WTC11 (cell line): ENCODE results near the gene KAZN. TPM values are rescaled to one million over a fixed set of nuclear protein-coding genes. Genes with fewer than 3 reads are reported as not detected.

Source experiments
- ATAC-seq: fragments of 200-7000 bp; cut with Tn5 transposase; 2 replicates; pipeline ENCODE4 v1.10.0; 2021; ENCODE audit warnings: mild to moderate bottlenecking, moderate library complexity
- CTCF ChIA-PET: fragments of 300-600 bp; sonication (Branson Sonifier 250); formaldehyde crosslinking; loops from one replicate; lab custom pipeline; 2021; ENCODE audit warnings: antibody characterized with exemption; lab: Charles Lee
- POLR2A ChIA-PET: fragments of 350-600 bp; sonication (Branson Sonifier 250); formaldehyde crosslinking; loops from one replicate; lab custom pipeline; 2021; ENCODE audit warnings: antibody characterized with exemption; lab: Charles Lee
- DNase-seq: peaks from one replicate; pipeline ENCODE4 v3.0.0; 2021; ENCODE audit warnings: low spot score
- H3K27ac Mint-ChIP-seq: 2 replicates; pipeline ENCODE4 v1.8.0; 2021; ENCODE audit warnings: mixed read lengths
- H3K27me3 Mint-ChIP-seq: 2 replicates; pipeline ENCODE4 v1.8.0; 2021; ENCODE audit warnings: low read depth, mild to moderate bottlenecking, moderate library complexity, mixed read lengths
- H3K36me3 Mint-ChIP-seq: 2 replicates; pipeline ENCODE4 v1.8.0; 2021; ENCODE audit warnings: mixed read lengths
- H3K4me1 Mint-ChIP-seq: 2 replicates; pipeline ENCODE4 v1.8.0; 2022; ENCODE audit warnings: mixed read lengths
- H3K4me3 Mint-ChIP-seq: 2 replicates; pipeline ENCODE4 v1.8.0; 2021; ENCODE audit warnings: mild to moderate bottlenecking, moderate library complexity, mixed read lengths
- H3K9me3 Mint-ChIP-seq: 2 replicates; pipeline ENCODE4 v1.8.0; 2021; ENCODE audit warnings: mixed read lengths
- AR ChIP-seq: fragments of 250-450 bp; sonication (Bioruptor Pico); IDR thresholded peaks from 2 replicates; pipeline ENCODE4 v1.9.0; 2021; ENCODE audit warnings: mild to moderate bottlenecking
- ATF1 ChIP-seq: sonication (generic); formaldehyde crosslinking; IDR thresholded peaks from 2 replicates; pipeline ENCODE4 v1.8.1; 2023; ENCODE audit warnings: mild to moderate bottlenecking, moderate library complexity, missing genetic modification reagents
- ATF6 ChIP-seq: sonication (generic); formaldehyde crosslinking; IDR thresholded peaks from 2 replicates; pipeline ENCODE4 v1.8.1; 2023; ENCODE audit warnings: mild to moderate bottlenecking, missing genetic modification reagents
- CTCF ChIP-seq: fragments of 200-600 bp; IDR thresholded peaks from 2 replicates; pipeline ENCODE4 v1.8.0; 2022; ENCODE audit warnings: antibody characterized with exemption
- ELF4 ChIP-seq: sonication (generic); formaldehyde crosslinking; IDR thresholded peaks from 2 replicates; pipeline ENCODE4 v1.8.1; 2022; ENCODE audit warnings: low read depth, mild to moderate bottlenecking, moderate library complexity, missing genetic modification reagents
- GRHL2 ChIP-seq: fragments of 250-450 bp; sonication (Bioruptor Pico); IDR thresholded peaks from 2 replicates; pipeline ENCODE4 v1.8.0; 2022; ENCODE audit warnings: mild to moderate bottlenecking, moderate library complexity; ENCODE audit not compliant: insufficient replicate concordance, severe bottlenecking
- HMGXB4 ChIP-seq: sonication (generic); formaldehyde crosslinking; IDR thresholded peaks from 2 replicates; pipeline ENCODE4 v1.8.1; 2023; ENCODE audit warnings: mild to moderate bottlenecking, moderate library complexity, missing genetic modification reagents
- KAT7 ChIP-seq: sonication (generic); formaldehyde crosslinking; IDR thresholded peaks from 2 replicates; pipeline ENCODE4 v1.8.1; 2023; ENCODE audit warnings: missing genetic modification reagents, mild to moderate bottlenecking, borderline replicate concordance
- OVOL2 ChIP-seq: fragments of 250-450 bp; sonication (Bioruptor Pico); IDR thresholded peaks from 2 replicates; pipeline ENCODE4 v1.9.0; 2021; ENCODE audit warnings: mild to moderate bottlenecking, borderline replicate concordance
- PREB ChIP-seq: sonication (generic); formaldehyde crosslinking; IDR thresholded peaks from 2 replicates; pipeline ENCODE4 v1.8.1; 2022; ENCODE audit warnings: mild to moderate bottlenecking, missing genetic modification reagents, moderate library complexity, borderline replicate concordance
- RORB ChIP-seq: fragments of 250-450 bp; sonication (Bioruptor Pico); IDR thresholded peaks from 2 replicates; pipeline ENCODE4 v1.9.0; 2021; ENCODE audit warnings: mild to moderate bottlenecking
- SMAD4 ChIP-seq: sonication (generic); formaldehyde crosslinking; IDR thresholded peaks from 2 replicates; pipeline ENCODE4 v1.8.0; 2022; ENCODE audit warnings: mild to moderate bottlenecking, missing genetic modification reagents
- STAT6 ChIP-seq: sonication (generic); formaldehyde crosslinking; conservative IDR thresholded peaks from 2 replicates; pipeline ENCODE4 v1.8.1; 2023; ENCODE audit warnings: mild to moderate bottlenecking, low read depth, missing genetic modification reagents, moderate library complexity
- ZMAT4 ChIP-seq: fragments of 250-450 bp; sonication (Bioruptor Pico); IDR thresholded peaks from 2 replicates; pipeline ENCODE4 v1.9.0; 2021; ENCODE audit warnings: mild to moderate bottlenecking
- ZNF281 ChIP-seq: sonication (generic); formaldehyde crosslinking; IDR thresholded peaks from 2 replicates; pipeline ENCODE4 v1.8.0; 2023; ENCODE audit warnings: mild to moderate bottlenecking, missing genetic modification reagents
- ZNF423 ChIP-seq: fragments of 250-450 bp; sonication (Bioruptor Pico); IDR thresholded peaks from 2 replicates; pipeline ENCODE4 v2.1.2; 2022; ENCODE audit warnings: mild to moderate bottlenecking, moderate library complexity
- ZNF425 ChIP-seq: fragments of 250-450 bp; sonication (Bioruptor Pico); conservative IDR thresholded peaks from 2 replicates; pipeline ENCODE4 v1.9.0; 2021; ENCODE audit warnings: mild to moderate bottlenecking
- total RNA-seq: library from RNA; stranded (reverse); gene quantifications from 3 replicates; pipeline ENCODE4 v1.2.3, GENCODE V29; 2021

The KAZN gene
- total RNA-seq, 1 experiment from 2014 or later, result 19.9 TPM

GRCh38 chr1:14994841-14995437 is 396.5 kb downstream of the KAZN start:
- H3K9me3 Mint-ChIP-seq, result peaks cover 3% of the 10 kb centered on the region; the same call in 1 of the 2 replicates
- H3K4me1 Mint-ChIP-seq, result peaks cover 9% of the 10 kb centered on the region
- ChIA-PET POLR2A (no interaction called here), CTCF (no interaction called here)
- ATAC-seq (no peak), DNase-seq (no peak)
- H3K27ac Mint-ChIP-seq, result no peak overlapping the region
- no peaks in the 10 kb centered on the region for H3K27me3 Mint-ChIP-seq
- H3K36me3 Mint-ChIP-seq, result no peaks in the 10 kb centered on the region
- no peak overlapping the region for H3K4me3 Mint-ChIP-seq
- TF ChIP-seq AR (CRISPR knock-in tag), result no peak
- no peak for TF ChIP-seq PREB (CRISPR knock-in tag)
- TF ChIP-seq GRHL2, result no peak
- TF ChIP-seq ATF1, result no peak
- TF ChIP-seq HMGXB4 (CRISPR knock-in tag), result no peak
- no peak for TF ChIP-seq RORB (CRISPR knock-in tag)
- no peak for TF ChIP-seq SMAD4
- TF ChIP-seq ZMAT4 (CRISPR knock-in tag), result no peak
- no peak for TF ChIP-seq OVOL2 (CRISPR knock-in tag)
- TF ChIP-seq ATF6, result no peak
- TF ChIP-seq KAT7 (CRISPR knock-in tag), result no peak
- no peak for TF ChIP-seq ELF4 (CRISPR knock-in tag)
- TF ChIP-seq ZNF425 (CRISPR knock-in tag), result no peak
- TF ChIP-seq CTCF, result no peak
- no peak for TF ChIP-seq ZNF281 (CRISPR knock-in tag)
- TF ChIP-seq STAT6, result no peak
- no peak for TF ChIP-seq ZNF423 (CRISPR knock-in tag)
